GM12892 (cell line): Measurements from ENCODE around the gene KBTBD13.
"Not testable (repeated sequence)": the region's sequence is repeated elsewhere in the genome, so short reads cannot be mapped to it uniquely, and the experiment has no call there.

Experiments used
- DNase-seq: peaks from one replicate; pipeline ENCODE4 v3.0.0; 2011; ENCODE audit not compliant: insufficient read length
- FAIRE-seq: peaks from 2 replicates; lab custom pipeline; 2011; peaks lifted over from hg19 to GRCh38; lab: Jason Lieb, UNC
- POLR2A ChIP-seq: IDR thresholded peaks from 2 replicates; pipeline ENCODE4 v1.6.1; 2011; ENCODE audit warnings: low read depth, low read length, control low read depth
- POLR2AphosphoS5 ChIP-seq: IDR thresholded peaks from 2 replicates; pipeline ENCODE4 v1.6.1; 2011; ENCODE audit warnings: low read depth, low read length, control low read depth
- TAF1 ChIP-seq: IDR thresholded peaks from 2 replicates; pipeline ENCODE4 v1.6.1; 2011; ENCODE audit warnings: low read depth, mild to moderate bottlenecking, control low read depth, low read length, borderline replicate concordance

KBTBD13 gene

DNA sequence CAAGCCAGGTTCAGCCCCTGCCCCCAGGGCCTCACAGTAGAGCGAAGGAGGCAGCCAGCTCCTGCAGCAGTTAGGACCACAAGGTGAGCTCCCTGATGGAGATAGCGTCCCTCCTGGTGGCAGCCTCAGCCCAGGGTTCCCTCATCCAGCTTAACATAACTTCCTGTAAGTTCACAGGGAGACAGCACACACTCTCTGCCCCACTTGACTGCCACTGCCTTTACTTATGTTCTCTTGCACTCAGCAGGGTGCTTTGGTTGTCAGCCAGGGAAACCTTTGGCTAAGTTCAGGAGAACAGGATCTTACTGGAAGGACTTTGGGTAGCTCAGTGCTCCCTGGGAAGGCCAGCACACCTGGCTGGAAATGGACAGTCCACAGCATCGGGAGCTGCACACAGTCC lies 10.9 kb downstream of the KBTBD13 start:
- DNase-seq (no peak), FAIRE-seq (no peak)
- TF ChIP-seq POLR2A (no peak), TAF1 (no peak), POLR2AphosphoS5 (no peak)

DNA sequence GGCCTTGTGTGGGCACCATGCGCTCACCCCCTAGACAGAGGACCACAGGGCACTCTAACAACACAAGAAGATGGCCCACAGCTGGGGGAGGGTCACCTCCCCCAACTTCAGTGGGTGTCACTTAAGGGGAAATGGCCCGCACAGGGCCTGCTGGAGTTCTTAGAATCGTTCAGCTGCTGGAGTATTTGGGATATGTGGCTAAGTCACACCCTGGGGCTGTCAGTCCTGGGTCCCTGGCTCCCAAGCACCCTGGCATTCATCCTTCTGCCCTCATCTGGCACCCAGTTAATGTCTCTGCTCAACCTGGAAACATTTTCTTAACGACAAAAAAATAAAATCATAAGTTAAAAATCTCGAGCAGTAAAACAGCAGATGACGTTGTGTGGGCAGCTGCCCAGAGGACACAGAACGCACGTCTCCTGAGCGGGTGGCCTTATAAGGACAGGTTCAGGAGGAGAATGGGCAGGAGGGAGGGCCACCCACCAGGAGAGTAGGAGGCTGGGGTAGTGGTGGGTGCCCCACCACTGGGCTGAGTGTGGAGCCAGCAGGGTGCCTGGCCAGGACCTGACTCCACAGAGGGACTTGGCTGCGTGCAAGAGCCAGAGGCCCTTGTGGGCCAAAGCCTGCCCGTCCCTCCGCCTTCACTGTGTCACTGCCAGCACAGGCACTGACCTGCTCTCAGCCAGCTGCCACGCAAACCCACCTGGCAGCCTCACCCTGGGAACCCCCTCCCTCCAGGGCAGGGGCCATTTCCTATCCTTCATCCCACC lies 11.5 kb downstream of the KBTBD13 start:
- TF ChIP-seq POLR2A (no peak), POLR2AphosphoS5 (no peak), TAF1 (no peak)
- no peak for FAIRE-seq

DNA sequence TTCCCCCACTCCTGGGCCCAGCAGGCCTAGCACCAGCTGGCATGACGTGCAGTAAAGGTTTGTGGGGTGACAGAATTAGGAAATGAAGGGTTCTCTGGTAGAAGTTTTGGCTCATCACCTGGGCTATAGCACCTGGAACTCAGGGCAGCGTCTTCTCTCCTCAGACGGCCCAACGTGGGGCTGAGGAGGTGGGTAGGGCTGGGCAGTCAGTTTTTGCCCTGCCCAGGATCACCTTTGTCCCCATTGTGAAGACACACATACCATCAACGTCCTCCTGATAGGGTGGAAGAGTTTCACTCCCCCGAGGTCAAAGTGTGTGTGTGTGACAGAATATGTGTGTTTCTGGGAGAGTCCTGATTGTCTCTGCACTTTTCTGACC lies 12.1 kb downstream of the KBTBD13 start:
- TF ChIP-seq POLR2AphosphoS5, result no peak
- no peak for TF ChIP-seq TAF1
- TF ChIP-seq POLR2A, result no peak
- DNase-seq, result no peak
- FAIRE-seq, result no peak

More for the DNA sequence above, 11.5 kb downstream of the KBTBD13 start:
- no peak for DNase-seq

DNA sequence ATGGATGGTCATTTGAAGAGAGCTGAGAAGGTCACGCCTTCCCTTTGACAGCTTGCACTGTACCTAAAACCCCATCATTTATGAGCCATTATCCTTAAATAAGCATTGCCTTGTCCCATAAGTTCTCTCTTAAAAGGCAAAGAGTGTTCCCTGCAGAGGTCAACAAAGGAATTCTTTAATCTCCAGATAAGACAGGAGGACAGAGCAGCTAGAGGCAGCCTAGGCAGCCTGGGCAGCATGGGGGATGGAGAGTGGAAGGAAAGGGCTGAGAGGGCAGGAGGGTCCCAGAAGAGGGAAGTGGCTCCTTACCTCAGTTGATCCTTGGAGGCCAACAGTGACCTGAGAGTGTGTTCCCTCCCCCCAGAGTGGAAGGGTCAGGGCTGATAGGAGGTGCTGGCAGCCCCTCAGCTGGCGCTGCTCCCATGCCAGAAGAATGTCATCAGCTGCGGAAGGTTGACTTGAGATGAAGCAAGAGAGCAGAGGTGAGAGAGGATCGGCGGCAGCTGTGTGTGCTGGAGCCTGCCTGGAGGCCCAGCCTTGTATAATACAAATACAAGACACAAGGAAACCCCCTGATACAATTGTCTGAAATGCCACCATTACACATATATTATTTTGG lies 12.8 kb downstream of the KBTBD13 start:
- TF ChIP-seq POLR2AphosphoS5, result no peak
- DNase-seq (no peak), FAIRE-seq (no peak)

DNA sequence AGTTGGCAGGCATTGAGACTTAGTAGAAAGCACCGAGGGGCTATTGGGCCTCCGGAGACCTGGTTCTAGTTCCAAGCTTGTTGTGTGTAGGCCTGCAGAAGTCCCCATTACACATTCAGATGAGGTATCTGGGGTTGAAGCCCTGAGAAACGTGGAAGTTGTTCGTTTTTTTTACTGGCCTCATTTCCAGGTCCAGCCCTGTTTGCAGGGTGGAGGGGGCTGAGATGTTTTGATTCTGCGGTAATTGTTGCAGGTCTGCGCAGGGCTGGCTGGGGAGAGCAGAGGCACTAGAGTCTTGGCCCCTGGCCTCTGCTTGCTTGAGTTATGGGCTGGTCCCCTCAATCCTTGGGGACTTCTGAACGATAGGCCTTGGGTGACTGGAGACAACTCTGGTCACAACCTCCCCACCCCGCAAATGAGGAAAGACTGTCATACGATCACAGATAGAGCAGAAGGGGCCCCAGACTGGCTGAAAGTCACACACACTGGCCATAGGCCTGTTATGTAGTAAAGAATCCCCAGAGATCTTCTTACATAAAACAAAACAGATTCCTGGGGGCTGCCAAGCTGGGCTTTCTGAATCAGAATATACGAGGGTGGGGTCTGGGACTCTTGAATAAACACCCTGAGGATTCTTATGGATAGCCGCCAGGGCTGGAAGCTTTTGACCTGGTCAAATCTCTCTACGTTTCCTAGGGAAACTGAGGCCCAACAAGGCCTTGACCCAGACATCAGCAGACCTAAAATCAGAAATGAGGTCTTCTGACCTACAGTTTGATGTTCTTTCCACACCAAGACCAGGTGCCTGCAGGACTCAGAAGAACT lies 15.6 kb downstream of the KBTBD13 start:
- TF ChIP-seq POLR2AphosphoS5, result no peak
- no peak for TF ChIP-seq TAF1
- TF ChIP-seq POLR2A, result no peak
- no peak for DNase-seq
- no peak for FAIRE-seq

DNA sequence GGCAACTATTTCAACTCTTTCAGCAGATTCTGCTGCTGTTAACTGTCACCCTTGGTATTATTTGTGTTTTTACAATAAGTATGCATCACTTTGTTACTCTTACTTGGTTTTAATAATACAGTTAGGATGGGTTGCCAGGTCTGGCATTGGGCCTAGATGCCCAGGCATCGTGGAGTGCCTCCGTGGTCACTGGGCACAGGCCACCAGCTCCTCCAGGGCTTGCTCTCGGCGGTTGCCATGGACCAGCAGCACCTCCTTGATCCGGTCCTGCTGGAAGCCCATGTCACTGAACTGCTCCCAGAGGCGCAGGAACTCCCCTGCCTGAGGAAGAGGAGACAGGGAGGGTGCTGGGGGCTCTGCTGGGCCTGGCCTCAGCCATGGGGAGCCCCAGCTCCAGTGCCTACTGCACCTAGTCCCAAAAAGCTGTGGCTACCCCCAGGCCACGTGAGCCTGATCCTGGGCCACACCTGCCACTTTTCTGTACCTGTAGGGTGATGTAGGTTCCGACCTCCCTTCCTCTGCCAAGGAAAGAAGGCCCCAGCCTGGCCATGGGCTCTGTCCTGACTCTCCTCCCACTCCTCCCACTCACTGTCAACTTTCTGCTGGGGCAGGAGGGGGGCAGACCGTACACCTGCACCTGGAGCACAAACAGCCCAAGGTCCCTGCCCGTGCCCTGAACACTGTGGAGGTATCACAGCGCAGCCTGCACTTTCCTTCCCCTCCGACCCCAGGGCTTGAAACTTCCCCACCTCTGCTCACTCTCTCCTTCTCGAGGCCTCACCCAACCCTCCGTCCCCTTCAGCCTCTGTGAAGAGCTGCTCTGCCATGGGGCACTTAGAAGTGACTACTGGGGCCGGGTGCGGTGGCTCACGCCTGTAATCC lies 16.6 kb downstream of the KBTBD13 start:
- DNase-seq (no peak), FAIRE-seq (no peak)
- no peak for TF ChIP-seq POLR2A
- no peak for TF ChIP-seq POLR2AphosphoS5
- TF ChIP-seq TAF1, result no peak

DNA sequence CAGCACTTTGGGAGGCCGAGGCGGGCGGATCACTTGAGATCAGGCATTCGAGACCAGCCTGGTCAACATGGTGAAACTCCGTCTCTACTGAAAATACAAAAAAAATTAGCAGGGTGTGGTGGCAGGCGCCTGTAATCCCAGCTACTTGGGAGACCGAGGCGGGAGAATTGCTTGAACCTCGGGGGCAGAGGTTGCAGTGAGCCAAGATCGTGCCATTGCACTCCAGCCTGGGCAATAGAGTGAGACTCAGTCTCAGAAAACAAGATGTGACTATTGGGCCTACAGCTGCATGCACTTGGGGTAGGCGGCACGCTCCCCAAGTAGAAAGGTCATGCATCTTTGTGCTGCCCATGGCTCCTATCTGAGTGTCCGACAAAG lies 17.2 kb downstream of the KBTBD13 start:
- DNase-seq, FAIRE-seq: not testable (repeated sequence)

DNA sequence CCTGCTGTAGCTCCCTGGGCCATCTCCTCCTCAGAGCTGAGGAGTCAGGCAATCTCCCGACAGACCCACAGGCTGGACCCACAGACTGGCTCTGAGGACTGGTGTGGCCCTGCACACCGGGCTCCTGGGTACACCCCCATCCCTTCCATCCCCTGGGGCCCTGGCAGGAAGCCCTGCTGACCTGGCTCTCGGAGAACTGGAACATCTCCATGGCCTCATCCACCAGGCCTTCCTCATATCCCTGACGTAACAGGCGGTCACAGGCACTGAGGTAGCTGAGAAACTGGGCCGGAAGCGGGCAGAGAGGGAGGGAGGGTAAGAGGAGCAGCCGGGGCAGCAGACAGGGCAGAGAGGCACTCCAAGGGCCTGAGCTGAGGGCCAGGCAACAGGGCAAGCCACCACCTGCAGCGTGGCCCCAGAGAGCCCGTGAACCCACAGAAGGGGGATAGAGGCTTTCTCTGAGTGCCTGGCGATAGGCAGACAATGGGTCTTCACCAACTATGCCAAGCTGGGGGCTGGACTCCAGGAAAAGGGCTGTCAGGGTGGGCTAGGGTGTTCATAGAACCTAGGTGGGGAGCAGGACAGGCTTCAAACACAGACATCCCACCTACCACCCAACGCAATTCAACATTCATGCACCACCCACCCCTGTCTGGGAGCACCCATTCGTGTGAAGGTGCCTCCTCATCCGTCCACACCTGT lies 17.9 kb downstream of the KBTBD13 start:
- TF ChIP-seq TAF1 (no peak), POLR2AphosphoS5 (no peak), POLR2A (no peak)
- no peak for FAIRE-seq

DNA sequence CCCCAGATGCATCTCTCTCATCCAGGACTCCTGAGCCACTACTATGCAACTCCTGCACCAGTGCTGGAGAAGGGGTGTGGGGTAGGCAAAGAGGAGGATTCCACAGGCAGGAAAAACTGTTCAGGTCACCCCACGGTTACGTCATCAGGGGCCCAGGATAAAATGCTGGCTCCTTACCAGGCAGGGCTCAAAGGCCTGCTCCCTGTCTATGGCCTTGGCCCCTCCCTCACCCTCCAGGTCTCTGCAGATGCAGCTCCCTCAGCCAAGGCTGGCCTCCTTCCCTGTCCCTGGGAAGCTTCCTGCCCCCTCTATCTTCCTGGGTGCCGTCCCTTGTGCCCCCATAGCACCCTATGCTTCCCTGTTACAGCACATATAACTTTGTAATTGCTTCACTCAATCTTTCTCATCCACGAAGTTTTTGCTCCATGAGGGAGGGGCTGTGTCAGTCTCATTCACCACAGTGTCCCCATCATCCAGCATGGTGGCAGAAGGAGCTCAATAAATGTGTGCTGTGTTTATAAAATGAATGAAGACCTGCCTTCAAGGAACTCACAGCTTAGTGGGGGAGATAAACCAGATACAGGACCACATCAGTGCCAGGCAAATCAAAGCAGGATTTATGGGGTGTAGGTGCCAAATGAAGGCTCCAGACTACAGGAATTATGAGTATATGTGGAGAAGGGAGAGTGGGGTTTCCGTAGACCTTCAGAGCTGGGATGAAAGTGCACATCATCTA lies 18.6 kb downstream of the KBTBD13 start:
- FAIRE-seq, result no peak
- TF ChIP-seq POLR2AphosphoS5 (no peak), TAF1 (no peak), POLR2A (no peak)
- DNase-seq, result no peak

More for the DNA sequence above, 17.9 kb downstream of the KBTBD13 start:
- DNase-seq, result no peak

DNA sequence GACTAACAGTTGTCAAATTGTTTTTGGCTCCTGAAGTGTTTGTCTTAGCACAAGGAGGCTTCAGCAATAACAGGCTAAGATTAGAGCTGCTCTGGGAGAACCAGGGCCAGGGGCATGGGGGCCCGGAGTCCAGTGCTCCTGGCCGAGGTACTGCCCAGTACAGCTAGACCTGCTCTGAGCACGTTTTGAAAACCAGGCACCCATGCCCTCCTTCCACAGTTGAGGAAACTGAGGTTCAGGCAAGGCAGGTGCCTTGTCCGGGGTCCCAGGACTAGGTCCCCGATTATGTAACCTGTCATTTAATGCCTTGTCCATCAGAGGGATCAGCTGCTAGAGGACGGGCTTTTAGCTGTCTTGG lies 19.2 kb downstream of the KBTBD13 start:
- TF ChIP-seq TAF1, result no peak
- TF ChIP-seq POLR2A, result no peak
- no peak for TF ChIP-seq POLR2AphosphoS5
- FAIRE-seq (no peak), DNase-seq (no peak)
